ENCODE data around the gene PGLYRP2. TPM values are rescaled to one million over a fixed set of nuclear protein-coding genes. Genes with fewer than 3 reads are reported as not detected.

The PGLYRP2 gene
- total RNA-seq, 1 donor from 2014 or later, result not detected

GRCh38 chr19:15467734-15468214 lies 11.5 kb downstream of the PGLYRP2 start:
- no peaks in the 10 kb centered on the region for H3K36me3 Mint-ChIP-seq (ENCODE audit: unreplicated experiment)
- no peak for TF ChIP-seq CTCF (IDR thresholded peaks at IDR 0.05)
- H3K9me3 Mint-ChIP-seq (ENCODE audit: unreplicated experiment), result peaks cover 3% of the 10 kb centered on the region
- no peaks in the 10 kb centered on the region for H3K4me1 Mint-ChIP-seq (ENCODE audit: unreplicated experiment)
- no peak for DNase-seq (ENCODE audit: extremely low spot score, unreplicated experiment)
- peaks cover 22% of the 10 kb centered on the region for H3K27me3 Mint-ChIP-seq (ENCODE audit: unreplicated experiment)
- H3K27ac Mint-ChIP-seq (ENCODE audit: unreplicated experiment), result no peak overlapping the region
- no peak overlapping the region for H3K4me3 Mint-ChIP-seq (ENCODE audit: unreplicated experiment)

- Mint-ChIP-seq H3K36me3 (ENCODE audit: unreplicated experiment) (no peaks in the 10 kb centered on the region), H3K4me1 (ENCODE audit: unreplicated experiment) (no peaks in the 10 kb centered on the region), H3K9me3 (ENCODE audit: unreplicated experiment) (no peaks in the 10 kb centered on the region), H3K4me3 (ENCODE audit: unreplicated experiment) (no peak overlapping the region), H3K27me3 (ENCODE audit: unreplicated experiment) (peaks cover 22% of the 10 kb centered on the region), H3K27ac (ENCODE audit: unreplicated experiment) (no peak overlapping the region)
- DNase-seq (ENCODE audit: extremely low spot score, unreplicated experiment), result no peak
- no peak for TF ChIP-seq CTCF (IDR thresholded peaks at IDR 0.05)
Measured at GRCh38 chr19:15466851-15467733, 12.2 kb downstream of the PGLYRP2 start.

GRCh38 chr19:15464394-15465385 lies 14.6 kb downstream of the PGLYRP2 start, which contains the start of gene RASAL3:
Gene RASAL3, minus strand, starts transcription at chr19:15464544. Its CDS starts 186 bp downstream, at chr19:15464358.
- Mint-ChIP-seq H3K27me3 (ENCODE audit: unreplicated experiment) (peaks cover 25% of the 10 kb centered on the region), H3K27ac (ENCODE audit: unreplicated experiment) (no peak within 1 kb of the TSS), H3K9me3 (ENCODE audit: unreplicated experiment) (no peaks in the 10 kb centered on the region), H3K36me3 (ENCODE audit: unreplicated experiment) (no peaks in the 10 kb centered on the region), H3K4me3 (ENCODE audit: unreplicated experiment) (no peak within 1 kb of the TSS), H3K4me1 (ENCODE audit: unreplicated experiment) (no peaks in the 10 kb centered on the region)
- TF ChIP-seq CTCF (IDR thresholded peaks at IDR 0.05), result no peak
- no peak for DNase-seq (ENCODE audit: extremely low spot score, unreplicated experiment)

- no peaks in the 10 kb centered on the region for H3K4me1 Mint-ChIP-seq (ENCODE audit: unreplicated experiment)
- no peak overlapping the region for H3K27ac Mint-ChIP-seq (ENCODE audit: unreplicated experiment)
- no peak for TF ChIP-seq CTCF (IDR thresholded peaks at IDR 0.05)
- H3K27me3 Mint-ChIP-seq (ENCODE audit: unreplicated experiment), result peaks cover 20% of the 10 kb centered on the region
- no peaks in the 10 kb centered on the region for H3K36me3 Mint-ChIP-seq (ENCODE audit: unreplicated experiment)
- no peaks in the 10 kb centered on the region for H3K9me3 Mint-ChIP-seq (ENCODE audit: unreplicated experiment)
- no peak overlapping the region for H3K4me3 Mint-ChIP-seq (ENCODE audit: unreplicated experiment)
- no peak for DNase-seq (ENCODE audit: extremely low spot score, unreplicated experiment)
Measured at GRCh38 chr19:15463861-15464371, 15.4 kb downstream of the PGLYRP2 start.

Measured in osteocyte (in vitro differentiated cells).